RWPE2 (cell line): Measurements from ENCODE around the gene FADS6.

Experiments
- ATAC-seq: fragments of 200-7000 bp; cut with Tn5 transposase; 3 replicates; pipeline ENCODE4 v1.9.1; 2021; ENCODE audit warnings: low read depth
- DNase-seq: peaks from one replicate; pipeline ENCODE4 v3.0.0-alpha.2; 2020; ENCODE audit warnings: low spot score
- H3K27ac ChIP-seq: fragments of 450-650 bp; 2 replicates; pipeline ENCODE4 v1.5.1; 2017; ENCODE audit warnings: mild to moderate bottlenecking; ENCODE audit not compliant: poor library complexity, severe bottlenecking
- H3K27me3 ChIP-seq: fragments of 250-450 bp; sonication (Bioruptor Pico); 2 replicates; pipeline ENCODE4 v1.5.1; 2021; ENCODE audit warnings: mild to moderate bottlenecking, moderate library complexity; ENCODE audit not compliant: insufficient read depth, poor library complexity, severe bottlenecking
- H3K36me3 ChIP-seq: fragments of 250-450 bp; sonication (Bioruptor Pico); 2 replicates; pipeline ENCODE4 v1.5.1; 2020; ENCODE audit warnings: low read depth, mild to moderate bottlenecking, moderate library complexity
- H3K4me1 ChIP-seq: fragments of 250-450 bp; sonication (Bioruptor Pico); 2 replicates; pipeline ENCODE4 v1.5.1; 2021; ENCODE audit warnings: mild to moderate bottlenecking, moderate library complexity; ENCODE audit not compliant: insufficient read depth, poor library complexity, severe bottlenecking
- H3K4me3 ChIP-seq: fragments of 250-450 bp; sonication (Bioruptor Pico); 2 replicates; pipeline ENCODE4 v1.5.1; 2021; ENCODE audit warnings: mild to moderate bottlenecking, moderate library complexity; ENCODE audit not compliant: severe bottlenecking
- H3K9me3 ChIP-seq: fragments of 250-450 bp; sonication (Bioruptor Pico); 2 replicates; pipeline ENCODE4 v1.5.1; 2021; ENCODE audit warnings: mild to moderate bottlenecking, moderate library complexity; ENCODE audit not compliant: severe bottlenecking
- CTCF ChIP-seq: fragments of 450-650 bp; IDR thresholded peaks from one replicate; pipeline ENCODE4 v1.5.1; 2017; ENCODE audit warnings: mild to moderate bottlenecking, moderate library complexity; ENCODE audit not compliant: poor library complexity, severe bottlenecking

The FADS6 gene

GRCh38 chr17:74898376-74898946, 5.0 kb upstream of the FADS6 start:
- DNase-seq = peak; percentile 58
- H3K4me3 ChIP-seq = no peak overlapping the region
- no peak overlapping the region for H3K27ac ChIP-seq
- ATAC-seq = no peak
- no peak for TF ChIP-seq CTCF
- no peaks in the 10 kb centered on the region for H3K9me3 ChIP-seq
- peaks cover 28% of the 10 kb centered on the region for H3K27me3 ChIP-seq
- no peaks in the 10 kb centered on the region for H3K36me3 ChIP-seq
- H3K4me1 ChIP-seq = no peaks in the 10 kb centered on the region

- Histone ChIP-seq H3K4me3 (no peak overlapping the region), H3K9me3 (no peaks in the 10 kb centered on the region), H3K4me1 (no peaks in the 10 kb centered on the region), H3K36me3 (no peaks in the 10 kb centered on the region), H3K27me3 (peaks cover 41% of the 10 kb centered on the region), H3K27ac (no peak overlapping the region)
- no peak for ATAC-seq
- TF ChIP-seq CTCF = no peak
- no peak for DNase-seq
These were observed 671 bp upstream of the FADS6 start for GRCh38 chr17:74893936-74894671.

DNA sequence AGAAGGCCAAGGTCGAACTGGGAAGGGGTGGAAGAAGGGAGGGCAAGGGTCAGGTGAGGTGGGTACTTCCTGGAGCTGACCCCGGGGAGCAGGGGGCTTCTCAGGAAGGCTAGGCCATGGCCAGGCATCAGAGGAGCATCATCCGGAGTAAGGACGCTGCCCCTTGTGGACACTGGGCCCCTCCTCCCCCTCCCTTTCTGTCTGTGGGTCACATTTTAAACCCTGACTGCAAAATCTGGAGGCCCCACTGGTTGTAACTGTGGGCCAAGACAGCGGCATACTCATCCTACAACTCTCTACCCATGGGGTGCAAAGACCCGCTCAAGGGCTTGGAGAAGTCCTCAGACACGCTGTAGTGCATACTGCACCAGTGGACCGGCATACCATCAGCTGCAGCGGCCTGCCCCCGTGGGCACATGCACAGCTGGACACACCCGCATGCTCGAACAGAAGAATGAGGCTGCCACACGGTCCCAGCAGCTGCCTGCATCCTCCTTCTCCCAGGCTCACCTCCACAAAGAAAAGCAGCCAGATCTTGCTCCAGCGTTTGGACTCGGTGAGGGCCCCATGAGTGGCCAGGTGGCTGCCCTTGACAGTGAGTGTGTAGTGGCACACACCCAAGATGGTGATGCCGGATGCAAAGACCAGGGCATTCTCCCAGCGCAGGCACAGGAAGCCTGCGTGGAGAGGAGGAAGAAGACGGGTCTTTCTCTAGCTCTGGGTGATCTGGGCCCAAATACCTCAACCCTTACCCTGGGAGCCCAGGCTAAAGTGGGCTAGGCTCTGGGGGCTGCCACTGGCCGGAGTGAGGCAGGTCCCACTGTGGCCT, 1.2 kb downstream of the FADS6 start:
- Histone ChIP-seq H3K27ac (no peak overlapping the region), H3K27me3 (peaks cover 41% of the 10 kb centered on the region), H3K9me3 (no peaks in the 10 kb centered on the region), H3K36me3 (no peaks in the 10 kb centered on the region), H3K4me1 (no peaks in the 10 kb centered on the region), H3K4me3 (no peak overlapping the region)
- DNase-seq (no peak), ATAC-seq (no peak)
- TF ChIP-seq CTCF = no peak

- peaks cover 31% of the 10 kb centered on the region for H3K27me3 ChIP-seq
These were observed 2.9 kb downstream of the FADS6 start for GRCh38 chr17:74890554-74890953.

More at GRCh38 chr17:74890554-74890953, 2.9 kb downstream of the FADS6 start:
- Histone ChIP-seq H3K4me3 (no peak overlapping the region), H3K9me3 (no peaks in the 10 kb centered on the region), H3K27ac (no peak overlapping the region), H3K36me3 (no peaks in the 10 kb centered on the region), H3K4me1 (no peaks in the 10 kb centered on the region)
- TF ChIP-seq CTCF = no peak
- ATAC-seq (no peak), DNase-seq (no peak)
